Stimulated activated naive CD8-positive, alpha-beta T cell treated with anti-CD3 and anti-CD28 coated beads, Interleukin-15, Interleukin-2, amounts not matched to agents 100 ng/mL and 50 ng/mL, for 24 hours (primary cell): ENCODE measurements around the gene BANF2.

Source experiments
- H3K27ac Mint-ChIP-seq: one replicate; pipeline ENCODE4 v1.8.0; 2021; ENCODE audit warnings: mild to moderate bottlenecking, mixed read lengths
- H3K27me3 Mint-ChIP-seq: one replicate; pipeline ENCODE4 v1.8.0; 2021; ENCODE audit warnings: mixed read lengths
- H3K36me3 Mint-ChIP-seq: one replicate; pipeline ENCODE4 v1.8.0; 2021; ENCODE audit warnings: low read depth, mixed read lengths
- H3K4me1 Mint-ChIP-seq: one replicate; pipeline ENCODE4 v1.8.0; 2021; ENCODE audit warnings: low read depth, mixed read lengths
- H3K4me3 Mint-ChIP-seq: one replicate; pipeline ENCODE4 v1.8.0; 2021; ENCODE audit warnings: mild to moderate bottlenecking, mixed read lengths
- H3K9me3 Mint-ChIP-seq: one replicate; pipeline ENCODE4 v1.8.0; 2021; ENCODE audit warnings: mixed read lengths

BANF2 gene

GRCh38 chr20:17723301-17723691 lies 23.5 kb downstream of the BANF2 start:
- H3K27ac Mint-ChIP-seq, result no peak overlapping the region
- no peaks in the 10 kb centered on the region for H3K9me3 Mint-ChIP-seq
- no peaks in the 10 kb centered on the region for H3K4me1 Mint-ChIP-seq
- peaks cover 14% of the 10 kb centered on the region for H3K27me3 Mint-ChIP-seq
- no peaks in the 10 kb centered on the region for H3K36me3 Mint-ChIP-seq
- no peak overlapping the region for H3K4me3 Mint-ChIP-seq

GRCh38 chr20:17725094-17725835 lies 25.5 kb downstream of the BANF2 start:
- H3K27ac Mint-ChIP-seq, result no peak overlapping the region
- no peak overlapping the region for H3K4me3 Mint-ChIP-seq
- H3K9me3 Mint-ChIP-seq, result no peaks in the 10 kb centered on the region
- H3K27me3 Mint-ChIP-seq, result peaks cover 14% of the 10 kb centered on the region
- no peaks in the 10 kb centered on the region for H3K4me1 Mint-ChIP-seq
- no peaks in the 10 kb centered on the region for H3K36me3 Mint-ChIP-seq

- no peaks in the 10 kb centered on the region for H3K36me3 Mint-ChIP-seq
- no peaks in the 10 kb centered on the region for H3K9me3 Mint-ChIP-seq
- peaks cover 17% of the 10 kb centered on the region for H3K27me3 Mint-ChIP-seq
- H3K27ac Mint-ChIP-seq, result no peak overlapping the region
- H3K4me1 Mint-ChIP-seq, result no peaks in the 10 kb centered on the region
- no peak overlapping the region for H3K4me3 Mint-ChIP-seq
Observed at GRCh38 chr20:17726902-17727301, 27.1 kb downstream of the BANF2 start.

GRCh38 chr20:17727351-17727750 lies 27.6 kb downstream of the BANF2 start:
- Mint-ChIP-seq H3K4me1 (no peaks in the 10 kb centered on the region), H3K4me3 (no peak overlapping the region), H3K36me3 (no peaks in the 10 kb centered on the region), H3K27ac (no peak overlapping the region), H3K27me3 (peaks cover 17% of the 10 kb centered on the region), H3K9me3 (no peaks in the 10 kb centered on the region)

- H3K4me3 Mint-ChIP-seq, result no peak overlapping the region
- H3K4me1 Mint-ChIP-seq, result no peaks in the 10 kb centered on the region
- no peaks in the 10 kb centered on the region for H3K9me3 Mint-ChIP-seq
- peaks cover 11% of the 10 kb centered on the region for H3K27me3 Mint-ChIP-seq
- H3K27ac Mint-ChIP-seq, result no peak overlapping the region
- no peaks in the 10 kb centered on the region for H3K36me3 Mint-ChIP-seq
Observed at GRCh38 chr20:17728074-17728473, 28.3 kb downstream of the BANF2 start.

GRCh38 chr20:17730071-17730470 lies 30.3 kb downstream of the BANF2 start:
- H3K9me3 Mint-ChIP-seq, result no peaks in the 10 kb centered on the region
- no peaks in the 10 kb centered on the region for H3K4me1 Mint-ChIP-seq
- peaks cover 5% of the 10 kb centered on the region for H3K27me3 Mint-ChIP-seq
- H3K27ac Mint-ChIP-seq, result no peak overlapping the region
- H3K36me3 Mint-ChIP-seq, result no peaks in the 10 kb centered on the region
- no peak overlapping the region for H3K4me3 Mint-ChIP-seq

GRCh38 chr20:17731233-17731632 lies 31.5 kb downstream of the BANF2 start:
- peaks cover 3% of the 10 kb centered on the region for H3K27me3 Mint-ChIP-seq
- no peaks in the 10 kb centered on the region for H3K9me3 Mint-ChIP-seq
- H3K4me3 Mint-ChIP-seq, result no peak overlapping the region
- H3K36me3 Mint-ChIP-seq, result no peaks in the 10 kb centered on the region
- H3K4me1 Mint-ChIP-seq, result no peaks in the 10 kb centered on the region
- no peak overlapping the region for H3K27ac Mint-ChIP-seq

- Mint-ChIP-seq H3K27ac (no peak overlapping the region), H3K27me3 (peaks cover 3% of the 10 kb centered on the region), H3K4me1 (no peaks in the 10 kb centered on the region), H3K36me3 (no peaks in the 10 kb centered on the region), H3K4me3 (no peak overlapping the region), H3K9me3 (peaks cover 2% of the 10 kb centered on the region)
Observed at GRCh38 chr20:17732907-17733521, 33.2 kb downstream of the BANF2 start.

- H3K27ac Mint-ChIP-seq, result no peak overlapping the region
Observed at GRCh38 chr20:17733767-17734304, 34.1 kb downstream of the BANF2 start.

GRCh38 chr20:17734374-17734773 lies 34.6 kb downstream of the BANF2 start:
- Mint-ChIP-seq H3K4me1 (no peaks in the 10 kb centered on the region), H3K27ac (no peak overlapping the region), H3K4me3 (no peak overlapping the region), H3K9me3 (peaks cover 6% of the 10 kb centered on the region), H3K27me3 (peaks cover 3% of the 10 kb centered on the region), H3K36me3 (no peaks in the 10 kb centered on the region)

More at GRCh38 chr20:17733767-17734304, 34.1 kb downstream of the BANF2 start:
- peaks cover 3% of the 10 kb centered on the region for H3K27me3 Mint-ChIP-seq
- no peak overlapping the region for H3K4me3 Mint-ChIP-seq
- peaks cover 6% of the 10 kb centered on the region for H3K9me3 Mint-ChIP-seq
- H3K4me1 Mint-ChIP-seq, result no peaks in the 10 kb centered on the region
- H3K36me3 Mint-ChIP-seq, result no peaks in the 10 kb centered on the region

GRCh38 chr20:17735206-17735804 lies 35.5 kb downstream of the BANF2 start:
- peaks cover 6% of the 10 kb centered on the region for H3K9me3 Mint-ChIP-seq
- H3K4me1 Mint-ChIP-seq, result no peaks in the 10 kb centered on the region
- H3K4me3 Mint-ChIP-seq, result no peak overlapping the region
- no peaks in the 10 kb centered on the region for H3K36me3 Mint-ChIP-seq
- no peak overlapping the region for H3K27ac Mint-ChIP-seq
- peaks cover 3% of the 10 kb centered on the region for H3K27me3 Mint-ChIP-seq

GRCh38 chr20:17735959-17736621 lies 36.3 kb downstream of the BANF2 start:
- Mint-ChIP-seq H3K36me3 (no peaks in the 10 kb centered on the region), H3K4me1 (no peaks in the 10 kb centered on the region), H3K27ac (no peak overlapping the region), H3K4me3 (no peak overlapping the region), H3K9me3 (peaks cover 6% of the 10 kb centered on the region), H3K27me3 (peaks cover 3% of the 10 kb centered on the region)

GRCh38 chr20:17738154-17738553 lies 38.4 kb downstream of the BANF2 start:
- Mint-ChIP-seq H3K4me1 (no peaks in the 10 kb centered on the region), H3K27ac (no peak overlapping the region), H3K9me3 (peaks cover 6% of the 10 kb centered on the region), H3K27me3 (peaks cover 4% of the 10 kb centered on the region), H3K4me3 (no peak overlapping the region), H3K36me3 (no peaks in the 10 kb centered on the region)

- peaks cover 4% of the 10 kb centered on the region for H3K27me3 Mint-ChIP-seq
Observed at GRCh38 chr20:17741220-17741619, 41.5 kb downstream of the BANF2 start.

GRCh38 chr20:17742731-17743130 lies 43.0 kb downstream of the BANF2 start:
- Mint-ChIP-seq H3K4me1 (no peaks in the 10 kb centered on the region), H3K4me3 (no peak overlapping the region), H3K27ac (no peak overlapping the region), H3K9me3 (peaks cover 6% of the 10 kb centered on the region), H3K36me3 (no peaks in the 10 kb centered on the region), H3K27me3 (peaks cover 4% of the 10 kb centered on the region)

More at GRCh38 chr20:17741220-17741619, 41.5 kb downstream of the BANF2 start:
- Mint-ChIP-seq H3K9me3 (peaks cover 6% of the 10 kb centered on the region), H3K4me3 (no peak overlapping the region), H3K27ac (no peak overlapping the region), H3K4me1 (no peaks in the 10 kb centered on the region), H3K36me3 (no peaks in the 10 kb centered on the region)
